GM23248 (cell line): ENCODE measurements around the gene EN1. TPM values are rescaled to one million over a fixed set of nuclear protein-coding genes. Genes with fewer than 3 reads are reported as not detected.

Experiments
- DNase-seq: peaks from one replicate; pipeline ENCODE4 v3.0.0-alpha.2; 2015
- H2AFZ ChIP-seq: fragments of 200-600 bp; sonication (generic); 2 replicates; pipeline ENCODE4 v1.6.1; 2016; ENCODE audit warnings: antibody characterized with exemption
- H3F3A ChIP-seq: fragments of 200-600 bp; sonication (generic); 2 replicates; pipeline ENCODE4 v1.6.1; 2016; ENCODE audit warnings: mild to moderate bottlenecking, antibody characterized with exemption, mixed run types; ENCODE audit not compliant: insufficient read depth
- H3K27ac ChIP-seq: fragments of 200-600 bp; sonication (generic); 2 replicates; pipeline ENCODE4 v1.5.1; 2016; ENCODE audit warnings: mild to moderate bottlenecking
- H3K27me3 ChIP-seq: fragments of 200-600 bp; sonication (generic); replicated peaks from 2 replicates; pipeline ENCODE4 v1.6.1; 2016; ENCODE audit warnings: mild to moderate bottlenecking; ENCODE audit not compliant: insufficient read depth
- H3K36me3 ChIP-seq: fragments of 200-600 bp; sonication (generic); 2 replicates; pipeline ENCODE4 v1.6.1; 2016; ENCODE audit warnings: low read depth, mild to moderate bottlenecking
- H3K4me1 ChIP-seq: fragments of 200-600 bp; sonication (generic); 2 replicates; pipeline ENCODE4 v1.6.1; 2016; ENCODE audit warnings: mild to moderate bottlenecking; ENCODE audit not compliant: insufficient read depth
- H3K4me2 ChIP-seq: fragments of 200-600 bp; sonication (generic); one replicate; pipeline ENCODE4 v1.6.1; 2016; ENCODE audit warnings: mild to moderate bottlenecking; ENCODE audit not compliant: unreplicated experiment
- H3K4me3 ChIP-seq: fragments of 200-600 bp; sonication (generic); 2 replicates; pipeline ENCODE4 v1.5.1; 2016; ENCODE audit warnings: mild to moderate bottlenecking
- H3K79me2 ChIP-seq: fragments of 200-600 bp; sonication (generic); 2 replicates; pipeline ENCODE4 v1.6.1; 2016; ENCODE audit warnings: mild to moderate bottlenecking; ENCODE audit not compliant: insufficient read depth
- H3K9ac ChIP-seq: fragments of 200-600 bp; sonication (generic); 2 replicates; pipeline ENCODE4 v1.6.1; 2016; ENCODE audit warnings: mild to moderate bottlenecking
- H3K9me2 ChIP-seq: fragments of 200-600 bp; sonication (generic); 2 replicates; pipeline ENCODE4 v1.6.1; 2016; ENCODE audit warnings: mixed run types, mild to moderate bottlenecking, moderate library complexity; ENCODE audit not compliant: insufficient read depth
- H3K9me3 ChIP-seq: fragments of 200-600 bp; sonication (generic); one replicate; pipeline ENCODE4 v1.6.1; 2017; ENCODE audit warnings: low read depth
- H4K20me1 ChIP-seq: fragments of 200-600 bp; sonication (generic); 2 replicates; pipeline ENCODE4 v1.6.0; 2016; ENCODE audit not compliant: insufficient read depth
- EZH2 ChIP-seq: fragments of 200-600 bp; sonication (generic); IDR thresholded peaks from 2 replicates; pipeline ENCODE4 v1.6.1; 2018; ENCODE audit warnings: antibody characterized with exemption, mild to moderate bottlenecking; ENCODE audit not compliant: insufficient read depth, poor library complexity, severe bottlenecking
- EZH2phosphoT487 ChIP-seq: fragments of 200-600 bp; sonication (generic); IDR thresholded peaks from 2 replicates; pipeline ENCODE4 v1.6.1; 2018; ENCODE audit warnings: antibody characterized with exemption, moderate library complexity, mild to moderate bottlenecking, low read depth; ENCODE audit not compliant: insufficient read depth
- WGBS, 2 experiments: methylation state at CpG; one replicate each; pipeline ENCODE4 v1.1.6; 2015 to 2017; ENCODE audit warnings: low lambda C conversion rate in 2 of 2, low coverage in 1 of 2; ENCODE audit errors: missing lambda C conversion rate in 2 of 2; 5-methylcytosine and 5-hydroxymethylcytosine counted together
- in situ Hi-C: fragments of 300-500 bp; cut with MboI; formaldehyde crosslinking; loops from 2 replicates; pipeline ENCODE4 v1.15.0; 2020
- polyA plus RNA-seq: library from polyadenylated mRNA; unstranded; fragments of >200 nt; fragmentation: Nextera tagmentation; extraction: Ambion mirVana; gene quantifications from 2 replicates; pipeline ENCODE4 v1.2.1, GENCODE V29; 2016
- total RNA-seq: library from RNA; depleted of rRNA; stranded (reverse); fragments of >200 nt; shearing (Covaris generic); gene quantifications from 2 replicates; pipeline ENCODE4 v1.2.3, GENCODE V29; 2014

Gene EN1
- total and polyA plus RNA-seq, 2 experiments from 2014 or later: 4.1 to 9.1 TPM

DNA sequence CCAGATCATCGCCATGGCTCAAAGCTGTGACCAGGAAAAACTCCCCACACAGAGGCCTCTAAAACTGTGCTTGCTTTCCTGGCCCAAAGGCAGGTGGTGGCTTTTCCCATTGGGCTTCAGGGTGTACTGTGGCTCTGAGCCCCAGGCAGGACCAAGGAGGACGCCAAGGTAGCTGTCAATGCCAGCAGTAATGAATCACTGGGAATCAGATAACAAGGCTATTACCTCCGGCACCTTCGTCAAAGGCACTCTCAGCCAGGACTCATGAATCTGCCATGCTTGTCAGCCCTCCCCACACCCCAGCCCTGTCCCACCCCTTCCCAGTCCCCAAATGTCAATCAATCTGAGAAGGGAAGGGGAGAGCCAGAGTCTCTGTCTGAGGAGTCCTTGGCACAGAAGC lies 27.9 kb upstream of the EN1 start:
- Histone ChIP-seq H3K27me3 (peaks cover 28% of the 10 kb centered on the region), H3K9me2 (no peaks in the 10 kb centered on the region), H2AFZ (no peak overlapping the region), H4K20me1 (no peaks in the 10 kb centered on the region), H3K4me1 (no peaks in the 10 kb centered on the region), H3K36me3 (no peaks in the 10 kb centered on the region), H3K9me3 (no peaks in the 10 kb centered on the region), H3K79me2 (no peaks in the 10 kb centered on the region), H3K4me2 (no peak overlapping the region), H3K4me3 (no peak overlapping the region), H3F3A (no peaks in the 10 kb centered on the region), H3K9ac (no peak overlapping the region), H3K27ac (no peak overlapping the region)
- TF ChIP-seq EZH2: no peak
- no peak for DNase-seq
- 49% methylated on average over 4 of the region's 4 CpGs for WGBS, 2 experiments
- in situ Hi-C loops: no loop called here

DNA sequence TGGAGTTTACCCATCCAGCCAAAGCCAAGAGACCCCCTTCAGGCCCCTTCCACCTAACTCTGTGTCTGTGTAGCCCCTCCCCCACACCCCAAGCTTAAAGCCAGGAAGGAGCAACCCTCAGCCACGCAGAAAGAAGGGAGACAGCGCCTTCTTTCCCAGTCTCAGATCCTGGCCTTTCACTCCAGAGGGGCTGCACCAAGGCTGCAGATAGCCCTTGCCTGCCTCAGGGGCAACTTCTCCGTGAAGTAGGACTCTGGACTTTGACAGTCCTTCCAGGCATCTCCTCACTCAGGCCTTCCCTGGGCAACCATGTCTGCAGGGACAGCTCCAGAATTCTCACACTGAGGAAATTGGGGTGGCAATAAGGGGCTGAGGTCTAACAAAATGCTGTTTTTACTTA lies 26.9 kb upstream of the EN1 start:
- in situ Hi-C loops: loop anchor here (25.0 kb wide), 1 partner anchor 312 kb away; no protein-coding TSS in a partner anchor
- Histone ChIP-seq H3K9ac (no peak overlapping the region), H3F3A (no peaks in the 10 kb centered on the region), H3K4me1 (no peaks in the 10 kb centered on the region), H3K4me2 (no peak overlapping the region), H3K36me3 (no peaks in the 10 kb centered on the region), H3K27ac (no peak overlapping the region), H4K20me1 (no peaks in the 10 kb centered on the region), H2AFZ (no peak overlapping the region), H3K4me3 (no peak overlapping the region), H3K9me2 (no peaks in the 10 kb centered on the region), H3K27me3 (peaks cover 19% of the 10 kb centered on the region), H3K79me2 (no peaks in the 10 kb centered on the region), H3K9me3 (no peaks in the 10 kb centered on the region)
- WGBS, 2 experiments: 32 to 37% methylated on average over 3 of the region's 3 CpGs
- DNase-seq: no peak
- TF ChIP-seq EZH2phosphoT487 (no peak), EZH2 (no peak)

GRCh38 chr2:118865106-118865505 lies 17.7 kb upstream of the EN1 start:
- TF ChIP-seq EZH2phosphoT487: no peak
- TF ChIP-seq EZH2: no peak
- H3K4me1 ChIP-seq: peaks cover 19% of the 10 kb centered on the region
- no peaks in the 10 kb centered on the region for H4K20me1 ChIP-seq
- H3F3A ChIP-seq: peaks cover 14% of the 10 kb centered on the region; the same call in 1 of the 2 replicates
- H3K4me3 ChIP-seq: no peak overlapping the region
- in situ Hi-C loops: loop anchor here (10.0 to 25.0 kb wide), 2 partner anchors 303 to 830 kb away; no protein-coding TSS in a partner anchor
- H3K27ac ChIP-seq: no peak overlapping the region
- no peaks in the 10 kb centered on the region for H3K36me3 ChIP-seq
- H3K79me2 ChIP-seq: no peaks in the 10 kb centered on the region
- H3K27me3 ChIP-seq: no peaks in the 10 kb centered on the region
- DNase-seq: peak; percentile 84
- no peaks in the 10 kb centered on the region for H3K9me3 ChIP-seq
- H3K4me2 ChIP-seq: no peak overlapping the region
- H2AFZ ChIP-seq: no peak overlapping the region
- 5 to 11% methylated on average over 3 of the region's 3 CpGs for WGBS, 2 experiments
- H3K9ac ChIP-seq: no peak overlapping the region
- no peaks in the 10 kb centered on the region for H3K9me2 ChIP-seq

GRCh38 chr2:118864207-118864606 lies 16.8 kb upstream of the EN1 start:
- 94% methylated on average over 13 of the region's 13 CpGs for WGBS, 2 experiments
- in situ Hi-C loops: loop anchor here (5.0 to 25.0 kb wide), 4 partner anchors 302 to 829 kb away; no protein-coding TSS in a partner anchor
- no peaks in the 10 kb centered on the region for H3K36me3 ChIP-seq

More at GRCh38 chr2:118864207-118864606, 16.8 kb upstream of the EN1 start:
- DNase-seq: no peak
- Histone ChIP-seq H4K20me1 (no peaks in the 10 kb centered on the region), H3F3A (peaks cover 14% of the 10 kb centered on the region; the same call in 1 of the 2 replicates), H3K4me3 (no peak overlapping the region), H3K4me1 (peaks cover 19% of the 10 kb centered on the region), H3K9me3 (no peaks in the 10 kb centered on the region), H3K9ac (no peak overlapping the region), H3K79me2 (no peaks in the 10 kb centered on the region), H3K27ac (no peak overlapping the region), H3K27me3 (no peaks in the 10 kb centered on the region), H2AFZ (no peak overlapping the region), H3K9me2 (no peaks in the 10 kb centered on the region), H3K4me2 (no peak overlapping the region)
- TF ChIP-seq EZH2phosphoT487: no peak
- no peak for TF ChIP-seq EZH2
